CD4-positive, alpha-beta T cell treated with Interleukin-2 at 100 ng/mL for 4 hours (primary cell): ENCODE data around the gene IRF4.
"Not testable (repeated sequence)": the region's sequence is repeated elsewhere in the genome, so short reads cannot be mapped to it uniquely, and the experiment has no call there.

Source experiments
- DNase-seq: peaks from one replicate; pipeline ENCODE4 v3.0.0-alpha.2; 2020; ENCODE audit warnings: low spot score

IRF4 gene

DNA sequence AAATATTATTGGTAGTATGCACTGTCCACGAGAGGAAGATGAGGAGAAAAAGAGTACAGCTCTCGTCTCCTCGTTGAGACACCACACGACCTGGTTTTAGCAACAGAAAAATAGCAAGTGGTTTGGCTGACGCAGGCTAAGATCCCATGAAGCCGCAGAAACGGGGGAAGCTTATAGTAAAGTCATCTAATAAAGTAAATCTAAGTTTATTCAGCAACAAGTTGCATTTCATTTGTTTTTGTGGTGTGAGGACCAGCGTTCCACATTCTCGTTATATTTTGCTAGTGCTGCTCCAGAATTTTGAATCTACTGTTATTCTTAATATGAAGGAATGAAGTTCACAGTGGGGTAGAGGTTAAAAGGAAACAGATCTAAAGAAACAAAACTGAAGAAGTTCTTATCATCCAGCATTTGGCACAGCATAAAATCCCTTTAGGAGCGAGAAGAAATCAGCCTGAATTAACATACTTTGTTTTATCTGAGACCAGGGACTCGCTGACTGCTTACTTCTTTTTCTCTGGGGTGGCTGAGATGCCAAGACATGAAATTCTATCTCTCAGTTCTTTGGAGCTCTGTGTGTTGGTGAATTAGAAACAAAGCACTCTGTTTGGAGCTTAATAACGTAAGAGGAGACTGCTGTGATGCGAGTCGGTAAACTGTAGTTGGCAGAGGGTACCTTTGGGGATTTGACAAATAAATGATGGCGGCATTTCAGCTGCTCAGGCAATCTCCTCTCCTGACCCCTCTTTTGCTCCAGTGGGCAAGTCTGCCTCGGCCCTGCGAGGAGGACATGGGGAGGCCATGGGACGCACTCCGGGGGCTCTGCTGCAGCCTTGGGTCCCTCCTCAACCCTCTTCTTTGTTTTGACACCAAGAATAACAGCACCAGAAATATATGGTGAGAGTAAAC lies 24.9 kb upstream of the IRF4 start:
- no peak for DNase-seq

GRCh38 chr6:367298-367794 lies 24.2 kb upstream of the IRF4 start:
- DNase-seq: no peak

DNA sequence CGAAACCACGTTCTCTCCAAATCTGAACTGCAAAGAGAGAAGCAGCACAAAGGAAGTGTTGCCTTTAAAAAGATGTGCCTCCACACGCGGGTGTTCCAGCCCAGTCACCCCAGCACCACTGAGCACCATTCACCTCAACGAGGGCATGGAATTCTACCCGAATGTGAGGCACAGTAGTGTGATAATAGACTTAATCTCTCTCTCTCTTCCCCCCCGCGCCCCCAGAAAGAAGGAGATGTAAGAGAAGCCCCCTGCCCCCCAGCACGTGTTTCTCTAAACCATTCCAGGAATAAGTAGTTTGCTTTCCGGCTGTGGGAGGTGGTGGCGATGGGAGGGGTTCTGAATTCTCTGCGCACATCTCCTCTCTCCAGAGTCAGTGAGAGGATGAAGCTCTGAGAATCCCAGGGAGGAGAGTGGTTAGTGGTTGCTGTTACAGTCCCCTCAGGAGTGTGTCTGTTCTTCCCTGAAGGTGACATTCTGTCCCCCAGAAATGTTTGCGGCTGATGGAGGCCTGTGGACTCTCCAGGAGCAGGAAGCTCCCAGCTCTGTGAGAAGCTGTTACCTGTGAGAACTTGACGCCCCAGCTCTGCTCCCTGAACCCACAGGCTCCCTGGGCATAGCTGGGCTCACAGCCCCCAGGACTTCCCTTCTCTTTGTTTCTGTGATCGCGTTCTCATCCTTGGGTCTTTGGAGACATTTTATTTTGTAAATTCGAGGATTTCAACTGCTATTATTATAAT lies 23.5 kb upstream of the IRF4 start:
- no peak for DNase-seq

- DNase-seq: no peak
Observed at GRCh38 chr6:369559-370431, 21.8 kb upstream of the IRF4 start.

DNA sequence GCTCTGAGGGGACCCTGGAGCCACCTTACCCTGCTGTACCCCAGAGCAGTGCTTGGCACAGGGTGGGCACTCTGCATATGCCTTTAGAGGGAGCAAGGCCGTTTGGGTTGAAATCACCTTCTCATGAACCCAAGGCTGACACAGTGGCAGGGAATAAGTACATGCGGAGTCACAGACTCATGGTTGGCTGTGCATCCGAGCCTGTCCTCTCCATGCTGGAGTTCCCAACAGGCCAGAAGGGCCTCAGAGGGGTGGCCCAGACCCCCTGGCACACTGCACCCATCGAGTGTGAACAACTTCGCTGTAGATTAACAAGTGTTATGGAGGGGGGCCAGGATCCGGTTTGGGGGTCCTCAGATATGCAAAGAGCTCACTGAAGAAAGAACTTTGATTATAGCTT lies 21.0 kb upstream of the IRF4 start:
- DNase-seq: no peak

GRCh38 chr6:371851-372250 lies 19.7 kb upstream of the IRF4 start:
- not testable (repeated sequence) for DNase-seq

- DNase-seq: no peak
Observed at GRCh38 chr6:372336-372911, 19.1 kb upstream of the IRF4 start.

GRCh38 chr6:373031-373430 lies 18.5 kb upstream of the IRF4 start:
- DNase-seq: no peak

- DNase-seq: no peak
Observed at GRCh38 chr6:373773-374724, 17.5 kb upstream of the IRF4 start.

GRCh38 chr6:374956-375355 lies 16.6 kb upstream of the IRF4 start:
- DNase-seq: no peak

GRCh38 chr6:376827-377640 lies 14.5 kb upstream of the IRF4 start:
- DNase-seq: no peak

DNA sequence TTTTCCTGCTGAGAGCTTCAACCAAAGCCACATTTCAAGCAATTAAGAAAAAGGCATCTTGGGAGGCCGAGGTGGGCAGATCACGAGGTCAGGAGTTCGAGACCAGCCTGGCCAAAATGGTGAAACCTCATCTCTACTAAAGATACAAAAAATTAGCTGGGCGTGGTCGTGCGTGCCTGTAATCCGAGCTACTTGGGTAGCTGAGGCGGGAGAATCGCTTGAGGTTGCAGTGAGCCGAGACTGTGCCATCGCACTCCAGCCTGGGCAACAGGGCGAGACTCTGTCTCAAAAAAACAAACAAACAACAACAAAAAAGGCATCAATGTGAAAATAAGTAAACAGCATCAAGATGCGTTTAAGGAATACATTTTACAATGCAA lies 13.9 kb upstream of the IRF4 start:
- DNase-seq: not testable (repeated sequence)

GRCh38 chr6:378090-378957 lies 13.2 kb upstream of the IRF4 start:
- DNase-seq: no peak

DNA sequence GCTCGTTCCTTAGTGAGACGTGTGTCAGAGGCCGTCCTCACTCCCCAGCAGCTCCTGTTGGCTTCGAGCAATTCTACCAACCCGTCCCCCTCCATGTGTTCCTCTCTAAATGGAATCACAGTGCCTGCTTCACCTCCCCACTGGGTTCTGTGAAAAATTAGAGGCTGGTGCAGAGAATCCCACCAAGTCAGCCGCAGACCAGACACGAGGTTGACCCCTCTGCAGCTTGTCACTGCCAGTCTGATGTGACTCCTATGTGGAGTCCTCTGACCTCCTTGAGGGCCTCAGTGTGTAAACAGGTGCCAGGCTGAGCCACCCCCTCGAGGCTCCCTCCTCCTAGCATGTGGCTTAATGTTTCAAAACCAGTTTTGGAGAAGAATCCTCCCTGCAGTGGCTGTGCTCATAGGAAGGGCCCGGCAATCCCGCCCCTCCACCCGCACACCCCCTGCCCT lies 12.6 kb upstream of the IRF4 start:
- no peak for DNase-seq

DNA sequence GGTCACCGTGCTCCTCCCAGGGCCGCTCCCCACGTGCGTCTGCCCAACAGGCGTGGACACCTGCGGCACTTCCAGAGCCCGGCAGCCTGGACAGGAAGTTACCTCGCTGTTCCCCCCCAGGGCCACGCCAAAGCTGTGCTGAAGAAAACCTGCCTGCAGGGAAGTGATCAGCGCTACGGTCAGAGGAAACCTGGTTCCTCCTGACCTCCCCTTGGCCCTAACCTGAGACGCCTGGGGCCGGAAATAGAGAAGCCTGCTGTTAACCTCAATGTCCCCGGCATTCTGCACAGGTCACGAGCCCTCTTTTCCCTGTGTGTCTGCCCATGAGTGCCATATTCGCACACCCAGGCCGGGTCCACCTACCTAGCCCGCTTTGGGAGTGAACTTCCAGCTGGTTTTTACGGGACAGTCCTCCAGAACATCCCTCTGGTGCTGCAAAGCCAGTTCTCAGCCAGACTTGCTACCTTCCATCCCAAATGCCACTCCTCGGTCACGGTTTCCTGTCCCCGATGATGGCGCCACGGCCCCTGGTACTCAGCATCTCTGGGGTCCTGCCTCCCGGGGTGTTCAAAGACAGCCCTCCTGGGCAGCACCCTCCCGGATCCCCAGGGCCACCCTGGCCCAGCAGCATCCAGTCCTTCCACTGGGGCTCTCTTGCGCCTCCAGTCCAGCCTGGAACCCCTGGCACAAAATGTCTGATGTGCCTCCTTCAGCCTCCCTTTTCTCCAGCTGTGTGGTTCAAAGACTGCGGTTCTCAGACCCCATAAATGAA lies 12.0 kb upstream of the IRF4 start:
- DNase-seq: no peak

DNA sequence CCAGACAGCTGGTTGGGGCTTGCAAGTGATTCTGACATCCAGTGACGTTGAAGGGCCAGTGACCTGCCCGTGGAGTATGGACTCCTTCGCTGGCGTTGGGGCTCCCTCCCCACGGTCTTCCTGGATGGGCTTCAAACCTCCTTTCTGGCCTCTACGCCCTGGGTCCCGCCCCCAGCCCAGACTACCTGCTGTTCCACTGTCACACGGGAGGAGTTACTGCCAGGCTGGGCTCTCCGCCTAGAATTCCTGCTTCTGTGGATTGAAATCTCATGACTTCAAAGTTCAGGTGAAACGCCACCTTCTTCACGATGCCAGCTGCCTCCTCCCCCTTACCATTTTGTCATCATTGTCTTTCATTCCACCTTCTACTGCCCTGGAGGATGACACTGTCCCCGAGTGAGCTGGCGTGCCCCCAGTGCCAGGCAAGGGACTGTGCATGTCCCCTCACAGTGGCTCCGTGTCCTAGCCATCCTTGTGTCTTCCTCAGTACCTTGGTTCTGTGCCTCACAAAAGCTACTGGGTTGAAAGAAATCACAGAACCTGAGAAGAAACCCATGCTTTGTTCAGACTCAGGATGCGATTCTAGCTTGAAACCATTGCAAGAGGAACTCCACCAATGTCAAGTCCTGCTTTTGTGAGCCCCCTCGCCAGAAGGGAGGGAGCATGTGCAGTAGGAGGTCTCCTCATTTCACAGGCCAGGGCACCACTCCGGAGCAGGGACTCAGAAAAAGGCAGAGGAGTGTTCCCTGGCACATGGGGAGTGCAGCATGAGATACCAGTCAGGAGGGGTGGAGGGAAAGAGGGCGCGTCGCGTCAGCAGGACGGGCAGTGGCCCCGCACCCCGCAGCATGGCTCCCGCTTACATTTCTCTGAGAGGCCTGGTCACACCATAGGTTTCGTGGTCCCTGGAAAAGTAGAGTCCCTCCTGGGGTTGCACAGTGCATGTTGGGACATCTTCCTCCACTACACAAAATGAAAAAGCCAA lies 11.0 kb upstream of the IRF4 start:
- DNase-seq: no peak
